DMS114 treated with DMSO at 0.1 percent for 48 hours (cell line): ENCODE results near the gene PRXL2A.
"Not testable (repeated sequence)": the region's sequence is repeated elsewhere in the genome, so short reads cannot be mapped to it uniquely, and the experiment has no call there.

Source experiments
- DNase-seq: peaks from one replicate; lab custom pipeline; 2025; ENCODE audit not compliant: unreplicated experiment; lab: John Stamatoyannopoulos, UW

The PRXL2A gene

GRCh38 chr10:80473692-80474596 is 65.6 kb downstream of the PRXL2A start:
- no peak for DNase-seq

DNA sequence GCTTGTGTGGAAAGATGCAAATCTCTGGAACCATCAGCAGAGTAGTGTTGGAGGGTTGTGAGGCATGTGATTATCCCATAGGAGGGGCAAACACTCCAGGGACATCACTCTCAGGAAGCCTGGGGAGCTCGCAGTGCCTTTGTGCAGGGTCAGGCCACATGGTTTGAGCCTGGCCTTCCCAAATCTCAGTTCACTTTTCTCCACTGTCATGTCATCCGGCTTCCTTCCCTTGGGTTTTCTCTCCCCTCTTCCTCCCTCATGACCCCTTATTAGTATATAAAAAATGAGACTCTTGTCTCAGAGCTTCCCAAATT is 66.2 kb downstream of the PRXL2A start:
- DNase-seq: no peak

DNA sequence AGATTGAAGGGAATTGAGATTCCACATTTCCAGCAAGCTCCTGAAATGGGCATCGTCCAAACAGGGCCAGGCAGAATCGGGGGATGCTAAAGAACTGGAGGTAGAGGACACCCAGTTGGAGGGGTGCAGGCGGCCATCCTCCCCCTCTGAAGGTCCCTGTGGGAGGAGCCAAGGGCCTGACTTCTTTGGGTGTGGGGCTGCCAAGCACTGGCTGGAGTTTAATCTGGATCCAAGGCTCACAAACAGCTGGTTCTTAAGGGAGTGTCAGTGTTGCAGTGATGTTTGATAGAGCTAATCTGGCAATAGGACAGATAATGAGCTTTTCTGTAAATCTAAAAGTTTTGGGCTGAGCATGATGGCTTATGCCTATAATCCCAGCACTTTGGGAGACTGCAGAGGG is 66.6 kb downstream of the PRXL2A start:
- no peak for DNase-seq

DNA sequence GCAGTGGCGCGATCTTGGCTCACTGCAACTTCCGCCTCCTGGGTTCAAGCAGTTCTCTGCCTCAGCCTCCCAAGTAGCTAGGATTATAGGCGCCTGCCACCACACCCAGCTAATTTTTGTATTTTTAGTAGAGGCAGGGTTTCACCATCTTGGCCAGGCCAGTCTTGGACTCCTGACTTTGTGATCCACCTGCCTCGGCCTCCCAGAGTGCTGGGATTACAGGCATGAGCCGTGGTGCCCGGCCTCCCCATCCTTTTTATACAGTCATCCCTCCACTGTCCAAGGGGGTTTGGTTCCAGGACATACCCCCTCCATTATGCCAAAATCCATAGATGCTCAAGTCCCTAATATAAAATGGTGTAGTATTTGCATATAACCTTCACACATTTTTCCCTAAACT is 67.3 kb downstream of the PRXL2A start:
- not testable (repeated sequence) for DNase-seq

GRCh38 chr10:80476685-80477084 is 68.3 kb downstream of the PRXL2A start:
- DNase-seq: no peak

- DNase-seq: no peak
Measured at GRCh38 chr10:80477813-80478212, 69.5 kb downstream of the PRXL2A start.

GRCh38 chr10:80480373-80480772 is 72.0 kb downstream of the PRXL2A start:
- not testable (repeated sequence) for DNase-seq

DNA sequence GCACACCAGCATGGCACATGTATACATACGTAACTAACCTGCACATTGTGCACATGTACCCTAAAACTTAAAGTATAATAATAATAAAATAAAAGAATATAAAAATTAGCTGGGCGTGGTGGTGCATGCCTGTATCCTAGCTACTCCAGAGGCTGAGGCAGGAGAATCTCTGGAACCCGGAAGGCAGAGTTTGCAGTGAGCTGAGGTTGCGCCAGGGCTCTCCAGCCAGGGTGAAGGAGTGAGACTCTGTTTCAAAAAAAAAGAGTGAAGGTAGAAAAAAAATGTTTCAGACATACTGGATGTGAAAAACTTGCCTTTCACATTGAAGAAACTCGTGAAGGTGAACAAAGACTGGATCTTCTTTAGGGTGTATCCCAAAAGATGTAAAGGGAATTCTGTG is 72.5 kb downstream of the PRXL2A start:
- DNase-seq: no peak

- no peak for DNase-seq
Measured at GRCh38 chr10:80484243-80484642, 75.9 kb downstream of the PRXL2A start.

- no peak for DNase-seq
Measured at GRCh38 chr10:80484676-80485075, 76.3 kb downstream of the PRXL2A start.

DNA sequence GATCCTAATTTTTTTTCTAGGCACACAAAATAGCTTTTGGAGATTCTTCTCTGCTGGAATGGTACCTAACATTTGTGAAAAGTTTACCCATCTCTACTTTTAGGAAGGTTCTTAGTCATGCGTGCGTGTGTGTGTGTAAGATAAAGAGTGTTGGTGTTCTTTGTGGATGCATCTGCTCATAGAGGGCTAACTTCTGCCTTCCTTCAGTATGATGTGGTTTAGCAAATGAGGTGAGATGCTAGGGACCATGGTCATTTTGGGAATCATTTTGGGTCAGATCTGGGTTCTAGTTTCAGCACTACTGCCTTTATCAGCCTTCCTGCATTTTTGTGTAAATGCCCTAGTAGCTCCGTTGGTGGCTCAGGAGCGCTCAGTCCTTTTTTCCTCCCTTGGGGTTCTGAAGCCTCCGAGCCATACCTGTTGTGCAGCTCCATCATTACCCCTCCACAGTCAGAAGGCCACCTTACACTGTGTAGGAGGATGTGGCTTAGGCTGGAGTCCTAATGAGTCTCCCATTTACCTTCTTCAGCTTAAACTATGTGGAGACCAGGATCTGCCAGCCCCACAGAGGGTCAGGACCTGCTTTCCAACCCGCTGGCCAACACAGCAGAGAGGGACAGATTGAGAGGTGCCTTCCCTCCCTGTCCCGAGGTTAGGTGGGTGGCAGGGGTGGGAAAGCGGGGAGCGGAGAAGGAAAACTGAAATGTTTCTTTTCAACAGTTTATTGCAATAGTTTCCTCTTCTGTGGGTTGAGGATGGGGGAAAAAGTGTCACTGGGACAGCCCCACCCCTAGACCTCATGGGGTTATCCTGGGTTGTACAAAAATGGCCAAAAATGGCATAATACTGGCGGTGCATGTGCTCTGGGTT is 77.0 kb downstream of the PRXL2A start:
- DNase-seq: no peak

GRCh38 chr10:80485946-80486764 is 77.8 kb downstream of the PRXL2A start:
- no peak for DNase-seq
